Heart left ventricle (tissue), 16 donors: Measurements from ENCODE around the gene CRYGN. TPM values are rescaled to one million over a fixed set of nuclear protein-coding genes. Genes with fewer than 3 reads are reported as not detected.

Source experiments
- ATAC-seq, 4 donors: fragments of 200-7000 bp; cut with Tn5 transposase; one replicate each; pipeline ENCODE4 v1.9.1; 2020 to 2022; ENCODE audit warnings: moderate library complexity in 4 of 4, mild to moderate bottlenecking in 3 of 4, moderate number of reproducible peaks in 1 of 4
- DNase-seq, 5 donors: peaks; one replicate each; pipeline ENCODE4 v3.0.0-alpha.2; 2020
- H3K27ac ChIP-seq, 12 donors: fragments of 200-600 bp; sonication (generic) in 4 of 12; one replicate each; pipeline versions ENCODE4 v1.5.0 to v1.8.0; 2016 to 2022; ENCODE audit warnings: mild to moderate bottlenecking in 2 of 12
- H3K27me3 ChIP-seq, 9 donors: fragments of 200-600 bp; sonication (generic) in 2 of 9; one replicate each; pipeline versions ENCODE4 v1.5.1 to v1.8.0; 2016 to 2022; ENCODE audit warnings: mild to moderate bottlenecking in 3 of 9
- H3K36me3 ChIP-seq, 9 donors: fragments of 200-600 bp; sonication (generic) in 2 of 9; one replicate each; pipeline versions ENCODE4 v1.5.0 to v1.8.0; 2018 to 2022; ENCODE audit warnings: mild to moderate bottlenecking in 2 of 9
- H3K4me1 ChIP-seq, 12 donors: fragments of 200-600 bp; sonication (generic) in 4 of 12; one replicate each; pipeline versions ENCODE4 v1.5.0 to v1.8.0; 2016 to 2022; ENCODE audit warnings: mild to moderate bottlenecking in 3 of 12
- H3K4me3 ChIP-seq, 12 donors: fragments of 200-600 bp; sonication (generic) in 4 of 12; one replicate each; pipeline versions ENCODE4 v1.5.0 to v1.8.0; 2017 to 2022; ENCODE audit warnings: mild to moderate bottlenecking in 9 of 12, moderate library complexity in 4 of 12
- H3K9me3 ChIP-seq, 12 donors: fragments of 200-600 bp; sonication (generic) in 4 of 12; one replicate each; pipeline versions ENCODE4 v1.5.0 to v1.8.0; 2016 to 2022; ENCODE audit warnings: mild to moderate bottlenecking in 1 of 12
- POLR2A ChIP-seq, 2 donors: fragments of 450-650 bp; IDR thresholded peaks; one replicate each; pipeline ENCODE4 v1.6.1; 2017; ENCODE audit warnings: antibody characterized with exemption in 2 of 2, mild to moderate bottlenecking in 2 of 2, moderate library complexity in 2 of 2
- WGBS, 4 donors: extraction: QIAGEN DNeasy Blood & Tissue Kit in 2 of 4; methylation state at CpG; one replicate each; pipeline versions ENCODE4 v1.1.5 to v1.1.7; 2013 to 2018; 5-methylcytosine and 5-hydroxymethylcytosine counted together
- intact Hi-C, 10 donors: fragments of 100-400 bp; cut with DNase I; formaldehyde crosslinking; loops; one replicate each; pipeline versions ENCODE4 v1.11.1 to v1.14.2; 2022
- polyA plus RNA-seq, 2 donors: library from polyadenylated mRNA; stranded (reverse); fragments of 200-250 nt; gene quantifications; one replicate each; pipeline ENCODE4 v1.2.3, GENCODE V29; 2013
- total RNA-seq, 9 donors: library from RNA; depleted of rRNA in 2 of 9; stranded (reverse); fragments of >200 nt in 2 of 9; fragmentation: NEBNext Ultra II Directional in 3 of 9; extraction: Animal tissue kit (Norgen Biotek cat#: 25700) in 3 of 9; gene quantifications; one replicate each; pipeline versions ENCODE4 v1.1.0 to v1.2.4, GENCODE V29; 2016 to 2023
- TF ChIP-seq, protein P1 (sequence below), 12 donors: fragments of 200-600 bp; sonication (generic) in 4 of 12; IDR thresholded peaks; one replicate each; pipeline versions ENCODE4 v1.5.0 to v1.8.0; 2018 to 2022; ENCODE audit warnings: antibody characterized with exemption in 12 of 12, mild to moderate bottlenecking in 5 of 12
- donor health status: ischemic (EF 13 %, LVEDD 7.1; RV severe dilation, severe dysfunction).
- donor health status: healthy with polysubstance abuse.
- donor health status: DM: no; HTN: yes; CAD: no.
- donor health status: DM: no; HTN: no; CAD: no.
- donor health status: ischemic (EF 25% LVEDD 6.9; RV normal size, moderate dysfunction).
- donor health status: ischemic (EF 25% LVEDD 5.7; RV mildly dilated, moderate dysfunction).
- donor health status: healthy.
- donor health status: DM: yes; HTN: yes; CAD: no.
- donor health status: ischemic (EF 35%, LVEDD 5.7; RV mildly dilated, moderate dysfunction).
- donor health status: nonischemic (EF 11% LVEDD 7.7; RV severe dilation, severe dysfunction).
- donor health status: DM: yes; HTN: yes; CAD: no.
- donor health status: PGD.
- donor health status: ischemic (EF 29% LVEDD 5.4; RV normal size, mild dysfunction).
- donor health status: nonischemic (EF 23%, LVEDD 6.1; RV moderate dilation, normal function).

CRYGN gene
- total and polyA plus RNA-seq, 11 donors = 0.50 to 0.52 TPM; not detected in 9

DNA sequence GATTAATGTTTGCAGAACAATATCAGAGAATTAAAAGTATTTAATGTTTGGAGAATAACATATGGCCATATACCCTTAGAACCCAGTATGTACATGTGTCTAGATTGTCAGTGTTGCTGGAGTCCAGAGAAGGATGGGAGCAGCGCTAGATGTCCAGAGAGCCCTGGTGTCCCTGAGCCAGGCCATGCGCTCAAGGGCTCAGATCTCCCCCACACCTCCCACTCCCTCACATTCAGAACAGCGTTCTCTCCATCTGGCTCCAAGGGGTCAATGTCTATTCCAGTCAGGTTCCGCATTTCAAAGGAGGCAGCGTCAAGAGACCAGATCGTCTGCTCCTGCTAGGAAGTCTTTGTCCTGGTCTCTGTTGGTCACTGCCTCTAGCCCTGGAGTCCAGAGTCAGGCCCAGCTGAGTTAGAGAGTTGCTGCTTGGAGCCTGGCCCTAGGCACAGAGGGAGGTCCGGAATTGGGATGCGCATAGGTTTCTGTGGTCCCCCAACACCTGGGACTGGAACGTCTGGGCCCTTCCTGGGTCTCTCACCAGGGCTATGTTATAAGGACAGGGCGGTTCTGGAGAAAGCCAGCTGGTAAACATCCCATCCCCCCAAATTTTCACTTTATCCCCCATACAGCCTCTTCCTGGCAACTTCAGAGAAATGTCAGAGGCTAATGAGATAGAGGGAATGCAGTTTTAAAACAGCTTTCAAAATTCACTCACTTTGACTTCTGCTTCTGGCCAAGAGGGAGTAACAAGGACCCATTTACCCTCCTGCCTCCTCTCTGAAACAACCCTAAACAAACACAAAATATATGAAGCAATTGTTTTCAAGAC, 23.6 kb downstream of the CRYGN start:
- H3K36me3 ChIP-seq = no peaks in the 10 kb centered on the region
- intact Hi-C loops = loop anchor here in 1 of 10 donors (5.0 kb wide), 1 partner anchor 34 kb away; no protein-coding TSS in a partner anchor
- H3K4me1 ChIP-seq = peaks cover 0 to 21% (median 0%) of the 10 kb centered on the region in 12 donors
- H3K27me3 ChIP-seq = peaks cover 0 to 38% (median 4%) of the 10 kb centered on the region in 9 donors
- peaks cover 0 to 17% (median 4%) of the 10 kb centered on the region in 12 donors for H3K9me3 ChIP-seq
- no peak overlapping the region for H3K27ac ChIP-seq
- WGBS, 4 donors = 66 to 81% (median 71%) methylated on average over 9 to 10 of the region's 10 CpGs
- DNase-seq (no peak), ATAC-seq (no peak)
- no peak overlapping the region for H3K4me3 ChIP-seq
- no peak for TF ChIP-seq POLR2A (IDR thresholded peaks at IDR 0.05)
- TF ChIP-seq, protein P1, sequence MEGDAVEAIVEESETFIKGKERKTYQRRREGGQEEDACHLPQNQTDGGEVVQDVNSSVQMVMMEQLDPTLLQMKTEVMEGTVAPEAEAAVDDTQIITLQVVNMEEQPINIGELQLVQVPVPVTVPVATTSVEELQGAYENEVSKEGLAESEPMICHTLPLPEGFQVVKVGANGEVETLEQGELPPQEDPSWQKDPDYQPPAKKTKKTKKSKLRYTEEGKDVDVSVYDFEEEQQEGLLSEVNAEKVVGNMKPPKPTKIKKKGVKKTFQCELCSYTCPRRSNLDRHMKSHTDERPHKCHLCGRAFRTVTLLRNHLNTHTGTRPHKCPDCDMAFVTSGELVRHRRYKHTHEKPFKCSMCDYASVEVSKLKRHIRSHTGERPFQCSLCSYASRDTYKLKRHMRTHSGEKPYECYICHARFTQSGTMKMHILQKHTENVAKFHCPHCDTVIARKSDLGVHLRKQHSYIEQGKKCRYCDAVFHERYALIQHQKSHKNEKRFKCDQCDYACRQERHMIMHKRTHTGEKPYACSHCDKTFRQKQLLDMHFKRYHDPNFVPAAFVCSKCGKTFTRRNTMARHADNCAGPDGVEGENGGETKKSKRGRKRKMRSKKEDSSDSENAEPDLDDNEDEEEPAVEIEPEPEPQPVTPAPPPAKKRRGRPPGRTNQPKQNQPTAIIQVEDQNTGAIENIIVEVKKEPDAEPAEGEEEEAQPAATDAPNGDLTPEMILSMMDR (IDR thresholded peaks at IDR 0.05) = no peak

DNA sequence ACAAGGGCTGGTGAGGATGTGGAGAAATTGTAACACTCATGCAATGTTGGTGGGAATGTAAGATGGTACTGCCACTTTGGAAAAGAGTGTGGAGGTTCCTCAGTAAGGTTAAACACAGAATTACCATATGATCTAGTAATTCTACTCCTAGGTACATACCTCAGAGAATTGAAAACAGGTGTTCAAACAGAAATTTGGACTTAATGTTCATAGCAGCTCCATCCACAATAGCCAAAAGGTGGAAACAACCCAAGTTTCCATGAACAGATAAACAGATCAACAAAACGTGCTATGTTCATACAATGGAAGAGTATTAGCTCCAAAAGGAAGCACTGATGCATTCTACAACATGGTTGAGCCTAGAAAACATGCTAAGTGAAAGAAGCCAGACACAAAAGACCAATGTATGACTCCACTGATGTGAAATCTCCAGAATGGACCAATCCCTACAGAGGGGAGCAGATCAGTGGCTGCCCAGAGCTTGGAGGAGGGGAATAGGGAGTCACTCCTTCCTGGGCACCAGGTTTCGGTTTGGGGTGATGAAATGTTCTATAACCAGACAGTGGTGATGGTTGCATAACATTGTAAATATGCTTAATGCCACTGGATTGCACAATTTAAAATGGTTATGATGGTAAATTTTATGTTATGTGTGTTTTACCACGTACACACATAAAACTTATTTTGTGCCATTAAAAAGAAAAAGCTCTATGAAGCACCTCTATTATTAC, 24.4 kb downstream of the CRYGN start:
- peaks cover under 1 to 46% (median 10%) of the 10 kb centered on the region in 9 donors for H3K27me3 ChIP-seq
- H3K4me1 ChIP-seq = peaks cover 0 to 23% (median 0%) of the 10 kb centered on the region in 12 donors
- H3K9me3 ChIP-seq = peaks cover 0 to 17% (median 4%) of the 10 kb centered on the region in 12 donors
- no peak for TF ChIP-seq POLR2A (IDR thresholded peaks at IDR 0.05)
- TF ChIP-seq, protein P1 (IDR thresholded peaks at IDR 0.05) = no peak
- ATAC-seq = no peak
- no peak for DNase-seq
- H3K4me3 ChIP-seq = no peak overlapping the region
- H3K27ac ChIP-seq = no peak overlapping the region
- intact Hi-C loops = loop anchor here in 1 of 10 donors (5.0 kb wide), 1 partner anchor 33 kb away; no protein-coding TSS in a partner anchor
- WGBS, 4 donors = 75 to 90% (median 85%) methylated on average over 3 of the region's 3 CpGs
- no peaks in the 10 kb centered on the region for H3K36me3 ChIP-seq

DNA sequence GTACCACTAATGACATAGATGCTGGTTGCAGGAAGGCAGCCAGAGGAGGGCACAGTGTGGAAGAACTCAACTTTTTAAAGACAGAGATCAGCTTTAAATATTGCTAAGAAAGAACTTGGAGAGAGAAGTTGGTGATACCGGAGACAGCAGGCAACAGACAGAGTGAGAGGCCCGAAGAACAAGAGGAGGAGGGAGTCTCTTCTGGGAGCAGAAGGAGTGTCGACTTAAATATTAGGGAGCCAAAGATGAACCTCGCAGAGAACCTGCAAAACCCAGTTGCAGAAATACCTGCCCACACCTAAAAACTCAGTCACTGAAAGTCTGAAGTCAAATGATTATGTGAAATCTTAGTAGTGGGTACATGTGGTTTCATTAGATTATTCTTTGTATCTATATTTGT, 26.7 kb downstream of the CRYGN start:
- DNase-seq (no peak), ATAC-seq (no peak)
- WGBS, 4 donors = 79 to 91% (median 89%) methylated on average over 4 of the region's 4 CpGs
- TF ChIP-seq, protein P1 (IDR thresholded peaks at IDR 0.05) = no peak
- no peak for TF ChIP-seq POLR2A (IDR thresholded peaks at IDR 0.05)
- Histone ChIP-seq H3K9me3 (no peaks in the 10 kb centered on the region), H3K27ac (no peak overlapping the region), H3K4me3 (no peak overlapping the region), H3K27me3 (peaks cover 18 to 60% (median 29%) of the 10 kb centered on the region in 9 donors), H3K36me3 (no peaks in the 10 kb centered on the region), H3K4me1 (peaks cover 0 to 44% (median 13%) of the 10 kb centered on the region in 12 donors)
- intact Hi-C loops = no loop called here

DNA sequence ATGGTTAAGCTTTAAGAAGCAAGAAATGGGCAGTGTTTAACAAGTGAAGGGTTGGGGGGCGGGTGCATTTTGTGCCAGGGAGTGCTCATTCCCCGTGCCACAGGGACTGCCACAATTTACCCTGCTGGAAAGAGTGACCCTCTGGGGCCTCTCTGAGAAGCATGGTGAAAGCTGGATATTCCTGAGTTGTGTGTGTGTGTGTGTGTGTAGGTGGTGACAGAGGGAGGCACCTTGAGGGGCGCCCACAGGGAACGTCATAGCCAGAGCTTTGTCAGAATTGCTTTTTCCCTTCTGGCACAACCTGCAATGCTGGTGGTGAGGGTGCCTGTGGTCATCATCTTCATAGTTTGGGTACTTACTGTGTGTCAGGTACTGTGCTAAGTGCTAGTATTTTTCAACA, 27.6 kb downstream of the CRYGN start:
- intact Hi-C loops = no loop called here
- 71 to 91% (median 81%) methylated on average over 4 of the region's 4 CpGs for WGBS, 4 donors
- H3K27me3 ChIP-seq = peaks cover 18 to 62% (median 30%) of the 10 kb centered on the region in 9 donors

More for the DNA sequence above, 27.6 kb downstream of the CRYGN start:
- Histone ChIP-seq H3K4me1 (peaks cover 0 to 41% (median 13%) of the 10 kb centered on the region in 12 donors), H3K27ac (no peak overlapping the region), H3K36me3 (no peaks in the 10 kb centered on the region), H3K9me3 (no peaks in the 10 kb centered on the region), H3K4me3 (no peak overlapping the region)
- ATAC-seq (no peak), DNase-seq (no peak)
- TF ChIP-seq, protein P1 (IDR thresholded peaks at IDR 0.05) = no peak
- no peak for TF ChIP-seq POLR2A (IDR thresholded peaks at IDR 0.05)
